DND-41 (cell line): ENCODE measurements around the gene CKAP2L.

Source experiments
- EZH2 ChIP-seq: IDR thresholded peaks from 3 replicates; pipeline ENCODE4 v1.6.1; 2012; ENCODE audit warnings: borderline replicate concordance, low read depth, mild to moderate bottlenecking, moderate library complexity, low read length, inconsistent platforms; ENCODE audit not compliant: severe bottlenecking
- TF ChIP-seq, protein P1 (sequence below): IDR thresholded peaks from 2 replicates; pipeline ENCODE4 v1.5.1; 2012; ENCODE audit warnings: borderline replicate concordance, low read length, moderate library complexity, mild to moderate bottlenecking; ENCODE audit not compliant: poor library complexity, severe bottlenecking; ENCODE audit errors: extremely low read depth

DNA sequence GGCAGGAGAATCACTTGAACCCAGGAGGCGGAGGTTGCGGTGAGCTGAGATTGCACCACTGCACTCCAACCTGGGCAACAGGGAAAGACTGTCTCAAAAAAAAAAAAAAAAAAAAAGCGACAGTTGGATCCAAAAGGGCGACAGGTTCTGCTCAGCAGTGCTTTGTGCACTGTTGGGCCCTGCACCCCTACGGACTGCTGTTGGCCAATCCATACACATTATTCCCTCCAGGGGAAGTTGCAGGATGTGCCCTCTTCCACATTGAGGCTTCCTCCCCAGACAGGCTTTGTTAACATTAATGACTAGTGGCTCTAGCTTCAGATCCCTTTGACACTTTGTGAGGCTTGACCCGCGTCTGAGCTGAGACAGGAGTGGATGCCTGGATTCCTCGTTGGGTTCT, 34.2 kb downstream of the CKAP2L start:
- TF ChIP-seq, protein P1, sequence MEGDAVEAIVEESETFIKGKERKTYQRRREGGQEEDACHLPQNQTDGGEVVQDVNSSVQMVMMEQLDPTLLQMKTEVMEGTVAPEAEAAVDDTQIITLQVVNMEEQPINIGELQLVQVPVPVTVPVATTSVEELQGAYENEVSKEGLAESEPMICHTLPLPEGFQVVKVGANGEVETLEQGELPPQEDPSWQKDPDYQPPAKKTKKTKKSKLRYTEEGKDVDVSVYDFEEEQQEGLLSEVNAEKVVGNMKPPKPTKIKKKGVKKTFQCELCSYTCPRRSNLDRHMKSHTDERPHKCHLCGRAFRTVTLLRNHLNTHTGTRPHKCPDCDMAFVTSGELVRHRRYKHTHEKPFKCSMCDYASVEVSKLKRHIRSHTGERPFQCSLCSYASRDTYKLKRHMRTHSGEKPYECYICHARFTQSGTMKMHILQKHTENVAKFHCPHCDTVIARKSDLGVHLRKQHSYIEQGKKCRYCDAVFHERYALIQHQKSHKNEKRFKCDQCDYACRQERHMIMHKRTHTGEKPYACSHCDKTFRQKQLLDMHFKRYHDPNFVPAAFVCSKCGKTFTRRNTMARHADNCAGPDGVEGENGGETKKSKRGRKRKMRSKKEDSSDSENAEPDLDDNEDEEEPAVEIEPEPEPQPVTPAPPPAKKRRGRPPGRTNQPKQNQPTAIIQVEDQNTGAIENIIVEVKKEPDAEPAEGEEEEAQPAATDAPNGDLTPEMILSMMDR: no peak
- TF ChIP-seq EZH2: no peak
